ENCODE measurements around the gene UQCRHL.

DNA sequence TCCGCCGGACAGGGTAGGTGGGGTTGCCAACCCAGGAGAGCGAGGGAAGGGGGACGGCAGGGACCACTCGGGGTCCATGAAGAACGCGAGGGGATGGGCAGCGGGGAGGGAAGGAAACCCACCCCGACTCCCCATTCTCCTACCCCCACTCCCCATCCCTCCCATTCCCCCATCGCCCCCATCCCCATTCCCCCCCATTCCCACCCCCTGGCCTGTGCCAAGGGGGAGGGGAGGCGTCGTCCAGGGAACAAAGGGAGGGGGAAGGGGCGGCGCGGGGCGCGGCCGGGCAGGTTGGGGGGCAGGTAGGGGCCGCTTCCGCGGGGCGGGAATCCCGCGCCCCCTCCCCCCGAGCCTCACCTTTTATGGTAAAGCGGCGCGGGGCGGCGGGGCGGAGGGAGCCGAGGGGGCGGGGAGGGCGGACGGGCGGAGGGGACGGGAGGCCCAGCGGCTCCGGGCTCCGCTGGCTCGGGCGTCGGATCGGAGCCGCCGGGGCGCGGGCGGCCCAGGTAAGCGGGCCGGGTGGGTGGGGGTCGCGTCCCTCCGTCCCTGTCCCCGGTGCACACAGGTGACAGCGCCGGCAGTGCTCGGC lies 49.0 kb downstream of the UQCRHL start, which contains the start of gene FBLIM1:
- no peak for TF ChIP-seq CTCF (IDR thresholded peaks at IDR 0.05)
- TF ChIP-seq POLR2A (IDR thresholded peaks at IDR 0.05): no peak
